ENCODE measurements around the gene HSPB8.
"Not testable (repeated sequence)": the region's sequence is repeated elsewhere in the genome, so short reads cannot be mapped to it uniquely, and the experiment has no call there.

HSPB8 gene

GRCh38 chr12:119206348-119207062 lies 27.8 kb downstream of the HSPB8 start:
- DNase-seq (ENCODE audit: low spot score), result no peak

GRCh38 chr12:119207063-119207560 lies 28.4 kb downstream of the HSPB8 start:
- no peak for DNase-seq (ENCODE audit: low spot score)

DNA sequence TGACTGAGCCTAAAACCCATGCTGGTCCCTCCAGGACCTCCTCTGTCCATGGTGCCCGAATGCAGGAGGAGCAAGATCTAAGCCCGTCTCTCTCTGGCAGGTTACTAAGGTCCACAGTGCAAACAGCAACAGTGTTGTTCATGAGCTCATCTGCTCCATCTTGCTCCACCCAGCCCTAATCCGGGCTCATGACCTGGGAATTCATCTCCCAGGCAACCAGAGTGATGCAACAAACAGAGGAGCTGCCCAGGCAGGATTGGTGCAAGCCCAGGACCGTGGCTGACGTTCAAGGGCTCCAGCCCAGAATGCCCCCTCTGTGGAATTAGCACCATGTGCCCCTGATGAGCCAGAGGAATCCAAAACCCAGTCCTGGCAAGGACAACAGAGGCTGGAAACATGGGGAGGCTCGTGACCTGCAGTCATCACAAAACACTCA lies 29.9 kb downstream of the HSPB8 start:
- DNase-seq (ENCODE audit: low spot score), result peak; percentile 9

DNA sequence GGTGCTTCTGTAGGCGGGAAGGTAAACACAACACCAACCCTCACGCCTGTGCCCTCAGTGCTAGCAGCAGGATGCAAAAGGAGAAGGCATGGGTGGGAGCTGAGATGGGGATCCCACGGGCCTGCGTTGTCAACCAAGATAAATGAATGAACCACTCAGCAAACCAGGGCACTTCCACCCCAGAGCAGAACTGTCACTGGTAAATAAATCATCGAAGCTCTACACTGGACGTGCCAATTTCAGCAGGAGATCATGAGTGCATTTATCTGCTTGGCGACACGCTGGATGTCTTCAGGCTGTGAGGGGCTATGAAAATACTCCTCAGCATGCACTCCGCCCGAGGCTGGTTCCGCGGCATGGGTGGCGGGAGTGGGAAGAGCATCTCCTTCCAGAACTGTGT lies 33.2 kb downstream of the HSPB8 start:
- DNase-seq (ENCODE audit: low spot score), result no peak

DNA sequence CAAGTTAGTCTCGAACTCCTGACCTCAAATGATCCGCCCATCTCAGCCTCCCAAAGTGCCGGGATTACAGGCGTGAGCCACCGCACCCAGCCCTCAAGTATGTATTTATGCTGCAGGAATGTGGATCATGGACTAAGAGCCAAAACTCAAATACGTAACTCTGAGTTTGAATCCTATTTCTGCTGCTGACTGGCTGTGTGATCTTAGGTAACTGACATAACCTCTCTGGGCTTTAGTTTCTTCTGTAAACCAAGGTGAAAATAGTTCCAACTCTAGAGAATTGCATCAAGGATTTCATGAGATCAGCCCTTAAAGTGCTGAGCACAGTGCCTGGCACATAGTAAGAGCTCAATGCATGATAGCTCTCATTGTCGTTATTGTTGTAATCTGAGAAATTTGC lies 37.4 kb downstream of the HSPB8 start:
- no peak for DNase-seq (ENCODE audit: low spot score)

- DNase-seq (ENCODE audit: low spot score), result not testable (repeated sequence)
These were observed 40.1 kb downstream of the HSPB8 start for GRCh38 chr12:119218875-119219274.

- DNase-seq (ENCODE audit: low spot score), result no peak
These were observed 43.7 kb downstream of the HSPB8 start for GRCh38 chr12:119222222-119222951.

GRCh38 chr12:119225454-119225853 lies 46.7 kb downstream of the HSPB8 start:
- DNase-seq (ENCODE audit: low spot score), result no peak

GRCh38 chr12:119227292-119227691 lies 48.6 kb downstream of the HSPB8 start:
- no peak for DNase-seq (ENCODE audit: low spot score)

GRCh38 chr12:119229205-119229604 lies 50.5 kb downstream of the HSPB8 start:
- DNase-seq (ENCODE audit: low spot score), result no peak

DNA sequence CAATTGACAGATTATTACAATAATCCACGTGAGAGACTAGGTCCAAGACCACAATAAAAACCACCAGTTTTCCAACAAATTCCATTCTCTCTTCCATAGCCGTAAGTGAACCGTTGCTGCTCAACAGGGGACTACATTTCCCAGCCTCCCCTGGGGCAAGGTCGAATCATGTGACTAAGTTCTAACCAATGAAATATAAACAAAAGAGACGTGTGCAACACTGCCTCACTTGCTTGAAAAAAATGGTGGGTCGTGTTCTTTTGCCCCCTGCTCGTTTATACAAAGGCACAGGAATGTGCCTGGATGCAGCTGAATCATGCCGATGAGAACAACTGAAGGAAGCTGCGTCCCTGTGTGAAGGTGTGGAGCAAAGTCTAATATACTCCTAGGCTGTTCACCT lies 51.1 kb downstream of the HSPB8 start:
- DNase-seq (ENCODE audit: low spot score), result no peak

DNA sequence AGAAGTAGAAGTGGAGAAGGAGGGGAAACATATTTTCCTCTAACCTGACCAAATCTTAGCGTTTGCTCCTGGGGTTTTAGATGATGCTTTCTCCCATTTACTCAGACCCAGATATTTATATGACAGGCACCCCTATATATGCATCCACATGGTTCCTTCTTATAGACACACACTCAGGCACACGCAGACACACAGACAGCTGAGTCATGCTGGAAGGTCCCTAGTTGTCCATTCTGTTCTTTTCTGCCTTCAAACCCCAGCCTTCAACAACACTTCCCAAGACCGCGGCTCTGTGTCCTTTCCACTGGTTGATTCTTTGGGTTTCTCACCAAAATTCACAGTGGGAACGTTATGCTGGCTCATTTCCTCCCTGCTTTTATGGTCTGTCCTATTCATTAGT lies 52.1 kb downstream of the HSPB8 start:
- no peak for DNase-seq (ENCODE audit: low spot score)

DNA sequence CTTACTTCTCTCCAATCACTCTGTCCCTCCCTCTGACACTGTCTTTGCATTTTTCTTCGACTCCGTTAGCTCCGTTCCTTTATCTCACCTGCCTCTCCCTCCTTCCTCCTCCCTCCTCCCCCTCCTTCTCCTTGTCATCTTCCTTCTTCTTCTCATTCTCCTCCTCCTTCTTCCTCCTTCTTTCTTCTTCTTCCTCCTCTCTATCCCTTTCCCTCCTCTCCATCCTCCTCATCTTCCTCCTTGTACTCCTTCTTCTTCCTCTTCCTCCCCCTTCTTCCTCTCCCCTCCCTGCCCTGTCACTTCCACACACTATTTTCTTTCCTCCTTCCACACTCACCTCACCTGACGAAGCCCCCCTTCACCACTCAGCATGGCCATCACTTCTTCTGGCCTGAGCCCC lies 53.0 kb downstream of the HSPB8 start:
- no peak for DNase-seq (ENCODE audit: low spot score)

GRCh38 chr12:119235197-119235751 lies 56.5 kb downstream of the HSPB8 start:
- no peak for DNase-seq (ENCODE audit: low spot score)

DNA sequence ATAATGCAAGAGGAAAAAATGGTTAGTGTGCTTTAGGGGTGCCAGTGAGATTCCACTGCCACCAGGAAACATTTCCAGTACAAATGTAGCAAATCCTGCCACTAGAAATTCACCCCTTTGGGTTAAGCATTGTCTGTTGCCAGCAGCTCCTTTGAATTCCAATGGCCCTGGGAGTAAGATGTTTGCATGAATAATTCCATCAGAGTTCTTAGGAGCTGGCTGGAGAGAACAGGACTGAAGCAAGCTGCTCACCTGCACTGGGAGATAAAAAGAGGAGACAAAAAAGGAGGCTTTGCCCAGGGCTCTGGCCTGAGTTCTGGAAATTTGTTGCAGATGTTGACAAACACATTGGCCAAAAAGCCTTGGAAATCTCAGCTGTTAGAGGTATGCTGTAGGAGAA lies 57.6 kb downstream of the HSPB8 start:
- no peak for DNase-seq (ENCODE audit: low spot score)

DNA sequence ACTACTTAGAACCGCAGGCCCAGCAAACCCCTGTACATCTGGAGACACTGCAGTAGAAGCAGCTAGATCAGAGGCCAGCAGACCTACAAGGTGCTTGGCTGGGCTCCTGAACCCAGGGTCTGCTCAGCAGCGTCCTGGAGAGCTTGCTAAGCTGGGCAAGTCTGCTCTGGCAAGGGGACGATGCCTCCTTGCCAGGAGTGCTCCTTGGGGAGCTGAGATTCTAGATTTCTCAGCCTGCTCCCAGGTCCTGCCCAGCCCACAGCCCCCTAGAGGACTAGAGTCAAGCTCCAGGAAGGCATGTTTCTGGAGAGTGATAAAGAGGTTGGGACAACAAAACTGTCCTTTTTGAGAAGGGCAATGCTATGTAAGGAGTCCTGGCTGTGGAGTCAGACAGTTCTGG lies 60.3 kb downstream of the HSPB8 start:
- DNase-seq (ENCODE audit: low spot score), result no peak

DNA sequence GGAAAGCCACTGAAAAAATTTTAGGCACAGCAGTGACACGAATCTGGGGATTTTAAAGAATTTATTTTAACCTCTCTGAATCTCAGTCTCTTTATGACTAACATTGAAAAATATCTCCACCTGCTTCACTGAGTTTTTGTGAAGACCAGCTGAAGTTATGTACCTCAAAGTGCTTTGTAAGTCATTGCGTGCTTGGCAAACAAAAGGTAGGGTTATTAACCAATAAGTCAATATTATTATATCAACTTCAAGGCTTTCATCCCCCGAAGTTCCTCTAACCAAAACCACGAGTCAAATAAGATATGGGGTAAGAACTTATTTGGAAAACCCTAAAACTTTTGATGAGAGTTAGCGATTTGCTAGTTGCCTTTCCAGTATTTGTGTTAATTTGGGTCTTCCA lies 62.3 kb downstream of the HSPB8 start:
- DNase-seq (ENCODE audit: low spot score), result no peak

DNA sequence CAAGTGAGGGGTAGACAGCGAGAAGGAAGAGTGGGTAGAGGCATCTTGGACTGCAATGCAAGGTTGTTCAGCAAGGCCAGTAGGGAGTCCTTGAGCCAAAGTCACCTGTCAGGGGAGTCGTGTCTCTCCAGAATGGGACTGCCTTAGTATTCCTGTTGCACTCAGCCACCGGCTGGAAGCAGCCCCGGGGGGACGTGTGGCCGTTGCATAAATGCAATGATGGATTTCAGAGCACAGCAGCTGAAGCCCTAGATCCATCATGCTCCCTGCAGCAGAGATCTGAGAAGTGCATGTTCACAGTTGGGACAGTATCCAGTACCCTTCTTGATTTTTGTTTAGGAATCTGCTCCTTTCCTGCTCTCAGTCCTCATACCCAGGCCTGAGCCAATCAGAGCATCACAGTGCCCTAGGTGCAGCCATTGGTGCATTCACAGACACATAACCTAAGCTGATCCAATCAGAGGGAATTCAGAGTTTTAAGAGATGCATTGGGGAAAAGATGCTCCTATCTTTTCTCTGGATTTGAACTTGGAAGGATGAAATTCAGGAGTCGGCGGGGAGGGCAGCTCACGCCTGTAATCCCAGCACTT lies 62.9 kb downstream of the HSPB8 start:
- DNase-seq (ENCODE audit: low spot score), result no peak

All from LoVo (cell line).